HG02678 (cell line): ENCODE data around the gene HTT.

Experiments used
- ATAC-seq: cut with Tn5 transposase; IDR thresholded peaks from one replicate; pipeline ENCODE4 v1.9.1; 2021; ENCODE audit warnings: mild to moderate bottlenecking, moderate library complexity; ENCODE audit not compliant: unreplicated experiment

The HTT gene

DNA sequence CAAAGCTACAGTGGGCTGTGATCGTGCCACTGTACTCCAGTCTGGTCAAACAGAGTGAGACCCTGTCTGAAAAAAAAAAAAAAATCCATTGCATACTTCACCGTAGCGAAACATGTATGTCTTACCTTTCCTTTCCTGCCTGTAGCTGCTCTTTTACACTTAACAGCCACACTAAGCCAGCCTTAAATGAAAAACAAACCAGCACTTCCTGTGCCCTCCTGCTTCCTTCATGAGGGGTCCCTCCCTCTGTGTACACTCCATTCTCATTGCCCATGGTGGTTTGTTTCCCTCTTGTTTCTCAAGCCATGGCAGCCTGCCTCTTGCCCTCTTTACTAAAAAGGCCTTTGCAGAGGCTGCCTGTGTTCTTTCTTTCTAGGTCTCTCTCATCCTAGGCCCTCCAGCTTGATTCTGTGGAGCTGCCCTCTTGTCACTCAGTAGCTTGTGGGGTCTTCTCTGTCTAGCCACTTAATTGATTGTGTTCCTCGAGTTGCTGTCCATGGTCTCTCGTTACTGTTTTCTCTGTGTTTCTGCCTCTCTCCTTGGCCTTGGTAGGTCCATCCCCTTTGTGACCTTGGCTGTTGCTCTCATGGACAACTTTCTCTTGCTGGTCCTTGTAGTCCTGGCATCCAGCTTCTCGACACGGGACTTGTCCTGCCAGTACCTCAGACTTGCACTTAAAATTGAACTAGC is 122.3 kb downstream of the HTT start:
- no peak for ATAC-seq

DNA sequence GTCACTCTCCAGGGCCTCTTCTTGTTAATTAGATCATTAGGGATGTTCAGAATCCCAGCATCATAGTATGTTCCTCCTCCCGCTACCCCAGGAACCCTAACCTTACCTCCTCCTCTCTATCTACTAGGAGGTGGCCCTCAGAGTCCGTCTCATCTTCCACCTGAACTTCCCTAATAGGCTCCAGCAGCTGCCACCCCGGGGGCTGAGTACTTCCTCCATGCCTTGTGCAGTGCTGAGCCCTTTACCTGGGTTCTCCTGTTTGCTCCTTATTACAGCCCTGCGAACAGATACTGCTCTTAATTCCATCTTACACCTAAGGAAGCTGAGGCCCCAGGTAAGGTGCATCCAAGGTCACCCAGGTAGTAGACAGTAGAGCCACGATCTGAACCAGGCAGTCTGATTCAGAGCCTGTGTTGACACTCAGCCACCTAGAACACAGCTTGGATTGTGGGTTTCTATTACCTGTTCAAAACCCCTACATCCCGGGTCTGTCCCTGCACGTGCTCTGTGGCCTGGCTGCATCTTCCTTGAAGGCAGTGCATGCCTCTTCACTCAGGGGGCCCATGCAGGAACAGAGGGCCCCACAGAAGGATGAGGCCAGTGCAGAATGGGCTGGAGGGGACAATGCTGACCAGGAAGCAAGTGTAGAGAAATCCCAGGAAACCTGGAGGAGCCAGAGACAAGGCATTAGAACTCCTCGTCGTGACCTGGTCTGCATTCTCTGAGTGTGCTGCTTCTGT is 123.1 kb downstream of the HTT start:
- ATAC-seq, result no peak

DNA sequence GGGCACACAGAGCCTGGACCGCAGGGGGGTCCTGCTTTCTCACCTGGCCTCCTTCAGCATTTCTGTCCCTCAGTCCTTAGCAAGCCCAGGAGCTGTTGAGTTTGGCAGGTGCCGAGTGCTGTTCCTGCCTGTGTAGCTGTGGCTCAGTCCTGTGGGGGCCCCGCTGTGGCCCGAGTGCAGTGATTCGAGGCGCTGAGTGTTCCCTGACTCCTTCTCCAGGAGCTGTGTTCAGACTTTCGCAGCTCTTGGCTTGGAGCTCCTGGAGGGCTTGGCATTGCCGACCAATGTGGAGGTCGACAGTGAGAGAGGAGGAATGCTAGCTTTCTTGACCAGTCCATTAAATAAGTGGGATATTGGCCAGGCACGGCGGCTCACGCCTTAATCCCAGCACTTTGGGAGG is 124.4 kb downstream of the HTT start:
- ATAC-seq, result no peak

DNA sequence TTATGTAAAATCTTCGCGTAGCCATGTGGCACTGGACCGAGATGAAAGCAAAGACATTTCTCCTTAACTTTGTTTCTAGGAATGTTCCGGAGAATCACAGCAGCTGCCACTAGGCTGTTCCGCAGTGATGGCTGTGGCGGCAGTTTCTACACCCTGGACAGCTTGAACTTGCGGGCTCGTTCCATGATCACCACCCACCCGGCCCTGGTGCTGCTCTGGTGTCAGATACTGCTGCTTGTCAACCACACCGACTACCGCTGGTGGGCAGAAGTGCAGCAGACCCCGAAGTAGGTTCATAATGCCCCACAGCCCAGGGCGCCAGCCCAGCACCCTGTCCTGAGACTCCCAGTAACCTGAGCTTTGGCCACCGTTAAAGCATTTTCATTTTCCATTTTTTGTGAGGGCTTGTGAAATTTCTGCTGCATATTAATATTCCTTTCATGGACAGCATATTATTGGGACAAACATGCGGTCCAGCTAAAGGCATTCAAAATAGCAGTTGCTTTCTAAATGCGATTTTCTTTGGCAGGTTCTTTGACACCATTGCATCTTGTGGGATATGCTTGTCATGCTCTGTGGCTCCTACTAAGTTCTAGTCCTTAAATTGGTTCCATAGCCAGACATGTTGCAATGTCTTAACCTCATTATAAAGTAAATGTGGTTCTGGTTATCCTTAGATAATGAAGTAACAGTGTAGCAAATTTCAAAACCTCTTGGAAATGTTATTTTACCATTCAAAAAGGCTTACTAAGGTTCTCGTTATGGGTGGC is 125.4 kb downstream of the HTT start:
- no peak for ATAC-seq

DNA sequence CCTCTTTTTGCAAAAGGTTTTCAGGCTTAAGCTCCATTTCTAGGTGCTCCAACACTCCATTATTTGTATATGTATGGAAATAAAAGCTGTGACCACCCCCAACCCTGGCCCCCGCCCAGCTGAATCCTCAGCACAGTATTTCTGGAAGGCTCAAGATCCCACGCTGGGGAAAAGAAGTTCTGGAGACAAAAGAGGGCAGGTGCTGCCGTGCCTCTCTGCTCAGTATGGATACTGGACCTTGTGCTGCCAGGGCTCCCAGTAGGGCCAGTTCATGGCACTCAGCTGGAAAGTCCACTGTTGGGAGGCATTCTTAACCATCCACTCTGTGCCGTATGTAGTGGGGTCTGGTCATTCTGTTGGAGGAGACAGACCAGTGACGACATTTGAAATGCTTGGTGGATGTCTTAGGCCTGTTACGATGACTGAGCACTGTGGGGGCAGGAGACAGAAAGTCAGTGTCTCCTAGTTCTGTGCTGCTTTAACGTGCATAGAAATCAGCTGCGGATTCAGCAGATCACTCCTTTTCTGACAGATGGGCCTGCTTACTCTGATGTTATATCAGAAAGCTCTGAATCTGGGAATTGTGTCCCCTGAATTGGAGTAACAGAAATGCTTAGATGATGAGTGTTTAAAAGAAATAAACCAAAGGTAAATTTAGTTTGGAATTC is 126.1 kb downstream of the HTT start:
- no peak for ATAC-seq

DNA sequence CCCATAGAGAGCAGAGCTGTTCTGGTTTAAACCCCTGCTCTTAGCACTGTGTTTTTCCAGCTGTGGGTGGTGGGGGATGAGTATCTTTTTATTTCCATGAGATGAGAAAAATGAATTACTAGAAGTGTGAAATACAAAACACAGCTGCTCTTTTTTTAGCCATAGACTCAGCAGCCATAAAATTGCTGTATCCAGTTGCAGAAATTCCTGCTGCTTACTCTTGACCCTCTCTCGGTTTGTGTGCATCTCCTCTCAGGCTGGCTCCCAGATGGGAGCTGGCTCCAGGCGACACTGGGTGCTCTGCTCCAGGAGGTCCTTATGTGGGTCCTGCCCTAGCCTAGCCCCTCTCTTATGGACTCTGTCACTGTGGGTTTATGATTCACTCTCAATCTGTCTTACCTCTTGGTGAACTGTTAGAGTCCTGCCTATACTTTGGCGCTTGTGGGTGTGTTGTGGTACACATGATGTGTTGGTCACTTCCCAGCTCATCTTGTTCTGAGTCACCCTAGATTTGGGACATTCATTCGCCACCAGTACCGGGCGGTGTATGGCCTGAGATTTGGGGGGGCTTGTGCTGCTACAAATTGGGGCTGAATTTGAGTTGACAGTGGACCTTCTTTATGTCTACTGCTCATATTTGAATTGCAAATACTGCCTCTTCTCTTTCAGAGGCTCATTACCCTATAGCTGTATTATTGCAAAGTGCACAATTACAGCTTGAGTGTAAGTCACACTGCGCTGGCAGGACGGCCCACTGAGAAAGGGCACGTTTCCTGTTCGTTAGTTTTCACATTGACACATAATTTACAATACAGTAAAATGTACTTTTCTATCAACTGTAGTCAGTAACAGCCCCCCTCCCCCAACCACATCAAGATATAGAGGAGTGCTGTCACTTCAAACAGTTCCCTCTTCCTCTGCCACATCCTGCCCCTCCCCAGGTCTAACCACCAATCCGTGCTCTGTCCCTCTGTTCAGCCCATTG is 127.5 kb downstream of the HTT start:
- ATAC-seq, result peak; percentile 59

DNA sequence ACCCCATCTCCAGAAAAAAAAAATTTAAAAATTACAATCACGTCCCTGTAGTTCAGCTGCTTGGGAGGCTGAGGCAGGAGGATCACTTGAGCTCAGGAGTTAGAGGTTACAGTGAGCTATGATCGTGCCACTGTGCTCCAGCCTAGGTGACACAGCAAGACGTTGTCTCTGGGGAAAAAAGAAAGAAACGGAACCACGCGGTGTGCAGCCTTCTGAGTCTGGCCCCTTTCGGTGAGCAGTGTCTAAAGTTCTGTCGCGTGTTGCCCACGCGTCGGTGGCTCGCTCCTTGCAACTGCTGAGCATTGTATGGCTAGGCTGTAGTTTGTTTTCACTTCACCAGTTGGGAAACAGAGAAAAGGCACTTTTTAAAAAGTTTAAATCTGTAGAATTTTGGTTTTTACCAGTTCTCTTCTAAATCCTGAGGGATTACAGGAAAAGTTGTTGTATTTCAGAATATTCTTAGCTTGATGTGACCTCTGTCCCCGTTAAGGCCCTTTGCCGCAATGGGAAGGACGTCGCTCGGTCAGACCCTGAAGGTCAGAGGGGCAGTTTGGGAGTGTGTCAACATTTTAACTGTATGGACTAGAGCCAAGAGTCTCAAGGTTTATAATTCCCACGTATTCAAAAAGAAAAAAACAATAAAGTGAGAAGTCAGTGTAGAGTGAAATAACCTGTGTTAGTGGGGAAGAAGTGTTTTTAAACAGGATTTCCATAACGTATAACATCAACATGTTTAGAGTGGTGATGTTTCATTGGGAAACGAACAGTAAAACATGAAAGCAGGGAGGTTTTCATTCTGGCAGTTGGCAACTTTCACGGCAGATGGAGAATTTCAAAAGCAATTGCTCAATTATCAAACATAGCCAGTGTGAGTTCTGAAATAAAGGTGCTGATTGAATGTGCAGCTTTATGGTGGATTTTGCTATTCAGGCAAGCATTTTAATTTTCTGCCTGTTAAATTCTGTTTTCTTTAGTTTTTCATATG is 128.6 kb downstream of the HTT start:
- no peak for ATAC-seq

DNA sequence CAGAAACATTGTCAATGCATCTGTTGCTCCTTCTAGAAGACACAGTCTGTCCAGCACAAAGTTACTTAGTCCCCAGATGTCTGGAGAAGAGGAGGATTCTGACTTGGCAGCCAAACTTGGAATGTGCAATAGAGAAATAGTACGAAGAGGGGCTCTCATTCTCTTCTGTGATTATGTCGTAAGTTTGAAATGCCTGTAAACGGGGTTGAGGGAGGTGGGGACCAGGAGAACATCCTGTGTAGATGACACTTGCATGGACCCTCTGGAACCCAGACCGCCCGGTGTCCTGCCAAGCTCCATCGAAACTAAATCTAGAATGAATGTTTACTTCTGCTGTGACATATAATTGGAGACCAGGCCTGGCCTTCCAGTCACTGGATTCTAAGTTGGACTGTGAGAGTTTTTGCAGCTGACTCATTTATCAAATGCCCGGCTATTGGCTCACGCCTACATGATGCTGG is 129.5 kb downstream of the HTT start:
- ATAC-seq, result no peak

DNA sequence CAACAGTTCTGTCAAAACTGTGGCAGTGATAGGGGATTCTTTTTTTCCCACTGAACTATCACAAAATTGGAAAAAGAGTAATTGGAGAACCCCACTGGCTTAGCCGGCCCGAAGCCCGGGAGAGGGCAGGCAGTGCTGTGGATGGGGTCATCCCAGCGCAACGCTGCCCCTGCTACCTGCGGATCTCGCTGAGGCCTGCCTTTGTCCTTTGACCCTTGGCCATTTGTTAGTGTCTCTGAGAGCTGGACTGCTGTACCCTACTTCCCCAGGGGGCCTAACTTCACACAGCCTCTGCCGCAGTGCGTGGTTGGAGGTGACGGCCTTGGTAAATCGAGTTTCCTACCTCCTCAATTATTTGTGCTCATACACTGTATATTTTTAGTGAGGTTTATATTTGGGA is 131.5 kb downstream of the HTT start:
- no peak for ATAC-seq

DNA sequence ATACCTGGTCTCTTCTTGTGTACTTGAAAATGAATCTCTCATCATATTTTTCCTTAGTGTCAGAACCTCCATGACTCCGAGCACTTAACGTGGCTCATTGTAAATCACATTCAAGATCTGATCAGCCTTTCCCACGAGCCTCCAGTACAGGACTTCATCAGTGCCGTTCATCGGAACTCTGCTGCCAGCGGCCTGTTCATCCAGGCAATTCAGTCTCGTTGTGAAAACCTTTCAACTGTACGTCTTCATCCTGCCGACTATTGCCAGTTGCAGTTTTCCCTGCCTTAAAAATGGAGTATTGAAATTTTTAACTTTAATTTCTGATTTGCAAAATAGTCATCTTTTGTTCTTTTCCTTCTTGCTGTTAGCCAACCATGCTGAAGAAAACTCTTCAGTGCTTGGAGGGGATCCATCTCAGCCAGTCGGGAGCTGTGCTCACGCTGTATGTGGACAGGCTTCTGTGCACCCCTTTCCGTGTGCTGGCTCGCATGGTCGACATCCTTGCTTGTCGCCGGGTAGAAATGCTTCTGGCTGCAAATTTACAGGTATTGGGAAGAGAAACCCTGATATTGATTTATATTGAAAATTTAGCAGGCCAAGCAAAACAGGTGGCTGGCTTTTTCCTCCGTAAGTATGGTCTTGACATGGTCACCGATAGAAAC is 132.1 kb downstream of the HTT start:
- no peak for ATAC-seq

DNA sequence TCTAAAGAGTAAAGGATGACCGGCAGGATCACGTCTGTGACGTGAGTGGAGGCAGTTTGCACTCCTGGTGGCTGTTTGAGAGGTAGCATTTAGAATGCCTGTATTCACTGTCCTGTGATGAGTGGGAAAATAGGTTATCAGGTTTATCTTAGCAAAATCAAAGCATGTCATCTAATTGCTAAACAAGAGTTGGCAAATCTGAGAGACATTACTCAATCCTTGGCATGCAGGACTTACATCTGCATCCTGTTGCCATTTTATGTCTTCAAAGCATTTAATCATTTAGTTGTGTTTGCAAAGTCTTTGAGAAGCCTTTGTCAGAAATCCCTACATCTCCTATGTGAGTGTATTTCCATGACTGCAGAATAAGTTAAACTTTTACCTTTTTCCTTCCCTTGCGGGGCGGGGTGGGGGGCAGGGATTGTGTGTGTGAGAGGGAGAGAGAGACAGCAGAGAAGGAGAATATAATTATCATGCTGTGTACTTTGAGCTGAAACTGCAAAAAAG is 133.1 kb downstream of the HTT start:
- ATAC-seq, result no peak

DNA sequence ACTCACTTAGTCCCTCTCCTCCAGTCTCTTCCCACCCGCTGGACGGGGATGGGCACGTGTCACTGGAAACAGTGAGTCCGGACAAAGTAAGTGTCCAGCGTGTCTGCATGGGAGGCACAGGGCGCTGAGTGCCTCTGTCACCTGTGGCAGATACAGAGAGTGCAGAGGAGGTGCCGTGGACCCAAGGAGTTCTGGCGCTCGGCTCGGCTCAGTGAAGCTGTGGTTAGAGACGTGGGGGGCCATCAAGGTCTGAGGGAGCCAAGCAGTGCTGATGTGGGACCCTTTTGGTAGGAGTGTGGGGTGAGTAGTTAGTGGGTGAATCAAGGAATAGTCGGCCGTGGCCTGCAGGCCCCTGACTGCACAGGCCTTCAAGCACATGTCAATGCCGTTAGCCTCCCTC is 134.3 kb downstream of the HTT start:
- ATAC-seq, result no peak

DNA sequence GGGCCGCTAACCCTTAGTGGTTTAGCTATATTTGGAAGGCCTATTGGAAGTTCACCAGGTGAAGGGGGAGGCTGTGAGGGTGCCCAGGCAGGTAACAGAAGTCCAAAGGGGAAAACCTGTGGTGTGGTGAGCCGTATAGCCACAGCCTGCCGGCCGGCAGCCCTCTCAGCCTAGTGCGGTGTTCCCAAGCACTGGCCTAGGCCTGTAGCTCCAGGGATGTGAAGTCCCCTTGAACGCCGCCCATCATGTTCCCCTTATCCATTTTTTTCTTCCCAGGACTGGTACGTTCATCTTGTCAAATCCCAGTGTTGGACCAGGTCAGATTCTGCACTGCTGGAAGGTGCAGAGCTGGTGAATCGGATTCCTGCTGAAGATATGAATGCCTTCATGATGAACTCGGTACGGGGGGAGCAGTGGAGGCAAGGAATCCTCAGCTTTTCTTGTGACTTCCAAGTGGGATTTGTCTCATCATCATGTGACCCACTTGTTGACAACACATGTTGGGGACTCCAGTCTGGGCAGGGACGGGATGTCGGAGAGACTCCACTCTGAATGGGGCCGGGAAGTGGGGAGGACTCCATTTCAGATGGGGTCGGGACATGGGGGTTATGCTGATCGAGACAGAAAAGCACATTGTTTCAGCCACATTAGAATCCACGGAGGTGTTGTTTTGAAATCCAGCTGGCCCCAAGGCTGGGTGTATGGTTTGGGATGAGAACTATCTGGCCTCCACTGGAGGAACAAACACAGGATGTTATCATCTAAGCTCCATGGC is 135.3 kb downstream of the HTT start:
- ATAC-seq, result no peak

DNA sequence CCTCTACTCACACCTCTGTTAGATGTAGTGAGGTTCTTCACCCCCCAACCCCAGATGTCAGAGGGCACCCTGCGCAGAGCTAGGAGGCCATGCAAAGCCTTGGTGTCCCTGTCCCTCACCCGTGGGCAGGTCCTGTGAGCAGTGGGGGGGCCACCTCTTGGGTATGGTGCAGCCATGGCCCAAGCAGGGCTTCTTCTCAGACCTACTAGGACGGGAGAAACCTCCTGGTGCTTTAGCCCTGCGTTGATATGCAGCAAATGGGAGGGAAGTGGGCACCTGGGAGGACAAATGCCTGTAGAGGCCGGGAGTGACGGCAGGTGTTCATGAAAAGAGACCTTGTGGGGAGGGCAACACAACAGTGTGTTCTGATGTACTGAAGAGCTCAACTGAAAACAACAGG is 136.0 kb downstream of the HTT start:
- no peak for ATAC-seq

DNA sequence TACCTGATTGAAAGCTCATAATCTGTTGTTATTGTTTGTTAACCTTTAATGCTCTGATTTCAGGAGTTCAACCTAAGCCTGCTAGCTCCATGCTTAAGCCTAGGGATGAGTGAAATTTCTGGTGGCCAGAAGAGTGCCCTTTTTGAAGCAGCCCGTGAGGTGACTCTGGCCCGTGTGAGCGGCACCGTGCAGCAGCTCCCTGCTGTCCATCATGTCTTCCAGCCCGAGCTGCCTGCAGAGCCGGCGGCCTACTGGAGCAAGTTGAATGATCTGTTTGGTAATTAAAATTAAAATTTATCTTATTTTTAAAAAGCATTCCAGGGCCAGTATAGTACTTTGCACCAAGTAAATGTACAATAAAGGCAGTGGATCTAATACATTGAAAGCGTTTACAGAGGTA is 137.4 kb downstream of the HTT start:
- ATAC-seq, result no peak

DNA sequence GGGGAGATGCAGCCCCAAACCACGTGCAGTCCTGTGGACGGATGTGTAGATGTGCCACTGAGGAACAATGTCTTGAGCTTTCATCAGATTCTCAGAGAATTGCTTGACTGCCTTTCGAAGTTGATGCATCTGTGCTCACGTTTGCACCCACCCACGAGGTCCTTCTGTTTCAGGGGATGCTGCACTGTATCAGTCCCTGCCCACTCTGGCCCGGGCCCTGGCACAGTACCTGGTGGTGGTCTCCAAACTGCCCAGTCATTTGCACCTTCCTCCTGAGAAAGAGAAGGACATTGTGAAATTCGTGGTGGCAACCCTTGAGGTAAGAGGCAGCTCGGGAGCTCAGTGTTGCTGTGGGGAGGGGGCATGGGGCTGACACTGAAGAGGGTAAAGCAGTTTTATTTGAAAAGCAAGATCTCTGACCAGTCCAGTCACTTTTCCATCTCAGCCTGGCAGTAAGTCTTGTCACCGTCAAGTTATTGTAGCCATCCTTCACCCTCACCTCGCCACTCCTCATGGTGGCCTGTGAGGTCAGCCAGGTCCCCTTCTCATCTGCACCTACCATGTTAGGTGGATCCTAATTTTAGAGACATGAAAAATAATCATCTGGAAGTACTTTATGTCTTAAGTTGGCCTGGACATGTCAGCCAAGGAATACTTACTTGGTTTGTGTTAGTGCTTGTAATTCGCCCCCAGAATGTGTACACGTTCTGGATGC is 138.1 kb downstream of the HTT start:
- ATAC-seq, result no peak

DNA sequence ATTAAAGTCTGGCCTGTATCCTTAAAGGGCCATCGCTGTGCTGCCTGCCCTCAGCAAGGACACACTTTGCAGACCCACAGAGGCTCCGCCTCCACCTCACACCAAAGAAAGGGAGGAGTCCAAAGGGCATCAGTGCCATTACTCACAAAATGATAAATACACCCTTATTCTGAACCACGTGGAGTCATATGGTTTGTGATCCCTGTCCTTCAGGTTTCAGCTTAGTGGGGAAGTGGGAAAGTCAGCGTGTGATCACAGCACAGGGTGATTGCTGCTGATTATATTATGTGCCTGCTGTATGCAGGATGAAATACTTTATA is 138.6 kb downstream of the HTT start:
- ATAC-seq, result no peak
